Stimulated activated CD4-positive, alpha-beta T cell treated with anti-CD3 and anti-CD28 coated beads, Interleukin-12 subunit alpha, Interleukin-12 subunit beta, amount 100 ng/mL, for 4 hours (primary cell): Measurements from ENCODE around the gene TTLL13.

Experiments used
- DNase-seq: peaks from one replicate; pipeline ENCODE4 v3.0.0-alpha.2; 2020

Gene TTLL13, protein sequence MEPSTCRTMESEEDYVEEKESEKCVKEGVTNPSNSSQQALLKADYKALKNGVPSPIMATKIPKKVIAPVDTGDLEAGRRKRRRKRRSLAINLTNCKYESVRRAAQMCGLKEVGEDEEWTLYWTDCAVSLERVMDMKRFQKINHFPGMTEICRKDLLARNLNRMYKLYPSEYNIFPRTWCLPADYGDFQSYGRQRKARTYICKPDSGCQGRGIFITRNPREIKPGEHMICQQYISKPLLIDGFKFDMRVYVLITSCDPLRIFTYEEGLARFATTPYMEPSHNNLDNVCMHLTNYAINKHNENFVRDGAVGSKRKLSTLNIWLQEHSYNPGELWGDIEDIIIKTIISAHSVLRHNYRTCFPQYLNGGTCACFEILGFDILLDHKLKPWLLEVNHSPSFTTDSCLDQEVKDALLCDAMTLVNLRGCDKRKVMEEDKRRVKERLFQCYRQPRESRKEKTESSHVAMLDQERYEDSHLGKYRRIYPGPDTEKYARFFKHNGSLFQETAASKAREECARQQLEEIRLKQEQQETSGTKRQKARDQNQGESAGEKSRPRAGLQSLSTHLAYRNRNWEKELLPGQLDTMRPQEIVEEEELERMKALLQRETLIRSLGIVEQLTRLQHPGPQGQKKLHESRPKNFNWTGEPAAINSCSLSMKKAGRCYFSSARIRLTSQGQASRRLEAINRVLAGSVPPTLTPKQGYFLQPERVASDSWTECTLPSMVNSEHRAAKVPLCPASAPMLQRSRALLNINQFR

GRCh38 chr15:90249203-90249863 lies at the start of gene TTLL13:
Gene TTLL13, plus strand, starts transcription at chr15:90249556. Its CDS starts 1,075 bp downstream, at chr15:90250631.
- DNase-seq = peak; percentile 84

GRCh38 chr15:90200534-90201129 lies 48.7 kb upstream of the TTLL13 start:
- no peak for DNase-seq

- peak; percentile 72 for DNase-seq
These were observed 48.0 kb upstream of the TTLL13 start, which contains the start of gene SEMA4B for GRCh38 chr15:90201130-90201943. Gene SEMA4B, plus strand, starts transcription at chr15:90201330. Its CDS starts 249 bp downstream, at chr15:90201579.

DNA sequence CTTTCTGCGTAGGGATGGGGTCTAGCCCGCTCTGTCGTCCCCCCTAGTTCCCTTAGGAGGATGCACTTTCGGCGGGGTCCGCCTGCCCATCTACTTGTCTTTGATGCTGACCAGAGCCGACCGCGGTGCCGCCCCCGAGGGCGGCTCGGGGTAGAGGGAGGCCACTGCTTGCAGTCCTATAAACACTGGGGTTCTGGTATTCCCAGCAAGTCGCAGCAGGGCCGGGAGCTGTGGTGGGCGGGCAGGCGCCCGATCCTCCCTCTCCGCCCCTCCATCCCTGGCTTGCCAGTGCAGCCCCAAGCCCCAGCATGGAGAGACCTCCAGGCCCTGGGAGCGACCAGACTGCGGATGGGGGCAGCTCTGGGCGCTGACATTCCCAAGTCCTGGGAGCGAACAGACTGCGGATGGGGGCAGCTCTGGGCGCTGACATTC lies 47.4 kb upstream of the TTLL13 start:
- no peak for DNase-seq

DNA sequence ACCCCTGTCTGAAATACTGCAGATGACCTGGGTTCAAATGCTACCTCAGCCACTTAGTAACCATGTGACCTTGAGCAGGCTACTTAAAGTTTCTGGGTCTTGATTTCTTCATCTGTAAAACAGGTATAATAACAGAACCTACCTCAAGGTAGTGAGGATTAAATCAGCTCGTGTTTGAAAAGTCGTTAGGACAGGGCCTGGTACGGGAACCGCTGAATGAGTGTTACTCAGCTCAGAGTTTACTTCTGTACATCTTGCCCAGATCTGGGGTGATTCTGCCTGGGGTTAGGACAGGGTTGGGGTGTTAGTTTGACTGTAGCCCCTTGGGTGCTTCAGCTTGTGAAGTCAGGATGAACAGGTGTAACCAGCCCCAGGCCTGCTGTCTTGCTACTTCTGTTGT lies 46.4 kb upstream of the TTLL13 start:
- DNase-seq = no peak

DNA sequence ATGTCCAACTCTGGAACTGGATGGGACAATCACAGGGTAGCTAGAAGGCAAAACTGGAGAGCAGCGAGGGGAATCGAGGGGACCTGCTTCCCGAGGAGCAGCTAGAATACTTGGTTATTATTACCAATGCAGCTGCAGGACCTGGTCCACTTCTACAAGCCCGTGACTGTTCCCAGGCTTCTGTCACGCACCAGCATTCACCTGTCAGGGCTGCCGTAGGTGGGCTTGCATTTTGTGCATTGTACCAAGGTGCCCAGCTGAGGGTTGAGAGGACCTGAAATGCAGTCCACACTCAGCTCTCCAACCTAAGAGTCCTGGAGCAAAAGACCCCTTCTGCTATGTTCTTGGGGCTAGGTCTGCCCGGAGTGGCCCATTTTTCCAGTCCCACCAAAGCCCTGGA lies 45.9 kb upstream of the TTLL13 start:
- no peak for DNase-seq

GRCh38 chr15:90203922-90204321 lies 45.4 kb upstream of the TTLL13 start:
- DNase-seq = no peak

DNA sequence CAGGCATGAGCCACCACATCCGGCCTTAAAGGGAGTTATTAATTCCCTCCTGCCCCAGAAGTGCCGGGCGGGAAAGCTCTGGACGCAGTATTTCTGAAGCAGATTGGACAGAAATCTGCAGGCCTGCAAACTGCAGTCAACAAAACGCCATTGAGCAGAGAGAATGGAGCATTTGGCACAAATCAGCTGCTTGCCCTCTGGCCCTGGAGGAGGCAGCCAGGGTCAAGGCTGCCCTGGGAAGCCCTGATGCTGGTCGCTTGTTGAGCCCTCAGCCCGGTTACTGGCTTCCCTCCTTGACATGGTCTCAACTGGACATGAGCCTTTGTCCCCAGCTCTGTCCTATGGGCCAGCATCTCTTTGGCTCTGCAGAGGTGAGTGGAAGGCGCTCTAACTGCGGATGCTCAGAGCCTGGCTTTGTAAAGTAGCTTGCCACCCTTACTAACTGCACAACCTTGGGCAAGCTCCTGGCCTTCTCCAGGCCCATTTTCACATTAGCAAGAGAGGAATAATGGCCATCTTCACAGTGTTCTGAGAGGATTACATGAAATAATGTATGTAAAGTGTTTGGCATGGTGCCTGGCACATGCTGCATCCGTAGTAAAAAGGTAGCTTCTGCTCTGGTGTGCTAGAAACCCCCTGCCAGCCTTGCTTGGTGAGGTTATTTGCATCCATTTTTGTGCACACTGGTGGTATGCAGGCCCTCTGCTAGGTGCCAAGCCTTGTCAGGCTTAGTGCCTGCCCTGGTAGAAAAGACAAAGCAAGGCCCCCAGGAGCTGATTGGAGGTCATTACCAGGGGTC lies 44.1 kb upstream of the TTLL13 start:
- no peak for DNase-seq

DNA sequence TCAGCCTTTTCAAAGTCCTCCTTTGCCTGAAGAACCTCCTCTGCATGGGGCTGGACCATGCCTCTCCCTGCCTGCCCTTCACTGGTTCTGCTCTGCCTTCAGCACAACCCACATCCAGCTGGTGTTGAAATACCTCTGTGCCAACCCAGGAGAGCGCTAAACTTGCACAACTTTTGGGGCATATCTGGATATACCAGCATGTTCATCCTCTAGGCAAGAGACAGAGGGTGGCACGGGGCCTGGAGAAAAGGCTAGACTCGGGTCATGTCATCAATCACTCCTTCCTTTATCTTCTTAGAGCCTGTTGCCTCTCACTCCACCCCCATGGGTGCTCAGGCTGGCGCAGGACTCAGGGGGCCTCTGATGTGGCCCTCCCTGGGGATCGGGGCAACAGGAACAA lies 43.5 kb upstream of the TTLL13 start:
- DNase-seq = no peak

- DNase-seq = no peak
These were observed 42.1 kb upstream of the TTLL13 start for GRCh38 chr15:90207252-90207651.

DNA sequence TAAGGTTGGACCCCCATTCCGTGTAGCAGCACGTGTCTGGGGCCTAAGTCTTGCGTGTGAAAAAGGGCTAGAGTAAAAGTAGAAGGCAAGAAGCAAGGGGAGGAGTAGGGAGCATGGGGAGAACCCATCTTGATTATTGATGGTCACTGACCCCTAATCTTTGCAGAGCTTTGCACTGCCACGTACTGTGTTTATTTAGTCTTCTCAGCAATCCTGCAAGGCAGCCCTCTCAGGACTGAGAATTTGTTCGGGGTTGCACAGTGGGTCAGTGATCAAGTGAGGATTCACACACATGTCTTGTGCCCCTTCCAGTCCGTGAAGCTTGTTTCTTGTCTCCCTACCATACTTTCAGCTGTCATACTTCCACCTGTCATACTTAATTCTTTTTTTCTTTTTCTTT lies 41.0 kb upstream of the TTLL13 start:
- no peak for DNase-seq

GRCh38 chr15:90209591-90209990 lies 39.8 kb upstream of the TTLL13 start:
- no peak for DNase-seq

DNA sequence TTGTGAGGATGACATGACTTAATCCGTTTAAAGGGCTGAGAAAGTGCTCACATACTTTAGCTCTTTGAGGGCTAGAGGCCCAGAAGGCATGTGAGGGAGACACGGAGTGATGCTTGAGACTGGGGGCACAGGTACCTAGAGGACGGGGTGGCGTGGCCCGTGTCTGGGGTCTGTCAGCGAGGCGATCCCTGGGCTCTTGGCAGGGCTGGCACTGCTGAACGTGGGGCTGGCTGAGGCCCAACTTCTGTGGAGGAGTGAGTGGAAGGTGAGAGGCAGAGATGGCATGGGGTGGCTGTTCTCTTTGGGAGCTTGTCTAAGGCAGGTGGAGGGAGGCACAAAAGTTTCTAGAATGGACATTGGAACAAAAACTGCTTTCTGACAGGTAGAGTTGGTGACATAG lies 38.8 kb upstream of the TTLL13 start:
- no peak for DNase-seq

DNA sequence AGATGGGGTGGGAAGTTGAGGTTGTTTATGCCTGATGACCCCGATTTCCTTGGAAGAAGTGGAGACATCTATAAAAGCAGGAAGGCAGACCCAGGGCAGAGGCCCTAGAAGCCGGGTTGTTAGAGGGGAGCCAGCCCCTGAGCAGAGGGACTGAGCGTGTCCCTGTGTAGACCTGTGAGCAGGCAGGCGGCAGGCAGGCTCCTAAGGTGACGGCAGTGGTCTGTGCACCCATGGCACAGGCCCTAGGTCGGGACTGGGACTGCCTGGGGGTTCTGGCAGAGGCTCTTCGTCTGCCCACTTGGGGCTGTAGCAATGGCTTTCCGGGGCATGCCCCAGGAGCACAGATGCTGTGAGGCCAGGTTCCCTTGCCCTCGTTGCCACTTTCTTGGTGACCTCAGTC lies 38.3 kb upstream of the TTLL13 start:
- DNase-seq = no peak

- DNase-seq = no peak
These were observed 37.8 kb upstream of the TTLL13 start for GRCh38 chr15:90211440-90212143.

GRCh38 chr15:90212221-90213098 lies 36.9 kb upstream of the TTLL13 start:
- DNase-seq = no peak

DNA sequence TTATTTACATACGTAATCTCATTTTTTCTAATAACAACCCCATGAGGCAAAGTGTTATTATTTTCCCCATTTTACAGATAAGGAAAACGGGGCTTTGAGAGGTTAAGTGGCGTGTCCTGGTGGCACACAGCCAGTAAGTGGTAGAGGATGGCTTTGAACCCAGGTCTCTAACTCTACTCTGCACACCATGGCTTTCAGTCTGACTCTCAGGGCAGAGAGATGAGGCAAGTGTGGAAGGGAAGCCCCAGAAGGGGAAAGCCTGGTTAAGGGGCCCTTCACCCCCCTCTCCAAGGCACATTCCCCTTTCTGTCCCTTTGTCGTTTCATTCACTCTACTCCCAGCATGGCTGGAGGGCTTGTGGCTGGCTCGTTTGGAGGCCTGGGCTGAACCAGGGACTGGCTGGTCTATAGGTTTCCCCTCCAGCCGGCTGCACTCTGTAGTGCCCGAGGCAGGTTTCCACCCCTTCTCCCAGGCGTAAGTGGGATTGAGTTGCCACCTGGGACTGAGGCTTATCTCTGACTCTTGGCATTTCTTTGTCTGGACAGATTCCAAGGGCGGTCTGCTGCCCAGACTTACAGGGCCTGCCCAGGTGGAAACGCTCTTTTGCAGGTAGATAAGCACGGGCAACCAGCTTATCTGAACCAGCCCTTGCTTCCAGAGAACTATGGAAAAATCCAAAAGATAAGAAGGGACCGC lies 36.1 kb upstream of the TTLL13 start:
- no peak for DNase-seq

- no peak for DNase-seq
These were observed 35.5 kb upstream of the TTLL13 start for GRCh38 chr15:90213818-90214204.
